Left lung (tissue), 10 donors: ENCODE results near the gene CFTR. TPM values are rescaled to one million over a fixed set of nuclear protein-coding genes. Genes with fewer than 3 reads are reported as not detected.
"Not testable (repeated sequence)": the region's sequence is repeated elsewhere in the genome, so short reads cannot be mapped to it uniquely, and the experiment has no call there.

Experiments
- ATAC-seq: fragments of 200-7000 bp; cut with Tn5 transposase; one replicate; pipeline ENCODE4 v1.9.1; 2020; ENCODE audit warnings: moderate library complexity
- DNase-seq, 4 donors: peaks; one replicate each; pipeline ENCODE4 v3.0.0-alpha.2; 2013 to 2020
- H3K27ac ChIP-seq, 2 donors: fragments of 200-600 bp; sonication (generic) in 1 of 2; one replicate each; pipeline versions ENCODE4 v1.5.0 to v1.8.0; 2020 to 2021
- H3K27me3 ChIP-seq, 2 donors: fragments of 200-600 bp; sonication (generic) in 1 of 2; one replicate each; pipeline versions ENCODE4 v1.5.0 to v1.8.0; 2020 to 2021
- H3K36me3 ChIP-seq, 2 donors: fragments of 200-600 bp; sonication (generic) in 1 of 2; one replicate each; pipeline versions ENCODE4 v1.5.0 to v1.8.0; 2020 to 2021
- H3K4me1 ChIP-seq, 2 donors: fragments of 200-600 bp; one replicate each; pipeline ENCODE4 v1.8.0; 2021
- H3K4me3 ChIP-seq, 2 donors: fragments of 200-600 bp; sonication (generic) in 1 of 2; one replicate each; pipeline versions ENCODE4 v1.5.0 to v1.8.0; 2020 to 2021; ENCODE audit warnings: mild to moderate bottlenecking in 1 of 2
- H3K9me3 ChIP-seq, 2 donors: fragments of 200-600 bp; sonication (generic) in 1 of 2; one replicate each; pipeline versions ENCODE4 v1.5.0 to v1.8.0; 2020 to 2021
- CTCF ChIP-seq, 2 donors: fragments of 200-600 bp; sonication (generic) in 1 of 2; IDR thresholded peaks; one replicate each; pipeline versions ENCODE4 v1.5.0 to v1.8.0; 2021; ENCODE audit warnings: antibody characterized with exemption in 2 of 2
- intact Hi-C, 2 donors: fragments of 100-400 bp; cut with DNase I; formaldehyde crosslinking; loops; one replicate each; pipeline versions ENCODE4 v1.11.2 to v1.14.2; 2022
- polyA plus RNA-seq, 6 donors: library from polyadenylated mRNA; unstranded; fragments of 120-200 nt; gene quantifications; one replicate each; pipeline ENCODE4 v1.2.1, GENCODE V29; 2013; ENCODE audit not compliant: insufficient read length in 6 of 6
- total RNA-seq, 2 donors: library from RNA; stranded (reverse); fragmentation: NEBNext Ultra II Directional; extraction: Animal tissue kit (Norgen Biotek cat#: 25700); gene quantifications; one replicate each; pipeline ENCODE4 v1.2.1, GENCODE V29; 2021
- donor health status: DM: no; HTN: yes; CAD: no.
- donor health status: DM: no; HTN: no; CAD: no.

CFTR gene
- total and polyA plus RNA-seq, 8 donors: 15.4 to 40.6 (median 31.2) TPM

- no peak overlapping the region for H3K27ac ChIP-seq
- intact Hi-C loops: no loop called here
- H3K4me3 ChIP-seq: no peak overlapping the region
- ATAC-seq (no peak), DNase-seq (no peak)
- no peaks in the 10 kb centered on the region for H3K36me3 ChIP-seq
- H3K9me3 ChIP-seq: peaks cover 0 to 4% of the 10 kb centered on the region in 2 donors
- H3K27me3 ChIP-seq: no peaks in the 10 kb centered on the region
- TF ChIP-seq CTCF (IDR thresholded peaks at IDR 0.05): no peak
- no peaks in the 10 kb centered on the region for H3K4me1 ChIP-seq
Measured at GRCh38 chr7:117446220-117446815, 33.5 kb upstream of the CFTR start.

- H3K4me3 ChIP-seq: no peak overlapping the region
- no peaks in the 10 kb centered on the region for H3K36me3 ChIP-seq
- DNase-seq: no peak
- intact Hi-C loops: no loop called here
- no peak overlapping the region for H3K27ac ChIP-seq
- no peak for ATAC-seq
- H3K9me3 ChIP-seq: peaks cover 0 to 4% of the 10 kb centered on the region in 2 donors
- no peaks in the 10 kb centered on the region for H3K4me1 ChIP-seq
- no peak for TF ChIP-seq CTCF (IDR thresholded peaks at IDR 0.05)
- no peaks in the 10 kb centered on the region for H3K27me3 ChIP-seq
Measured at GRCh38 chr7:117448655-117449054, 31.2 kb upstream of the CFTR start.

DNA sequence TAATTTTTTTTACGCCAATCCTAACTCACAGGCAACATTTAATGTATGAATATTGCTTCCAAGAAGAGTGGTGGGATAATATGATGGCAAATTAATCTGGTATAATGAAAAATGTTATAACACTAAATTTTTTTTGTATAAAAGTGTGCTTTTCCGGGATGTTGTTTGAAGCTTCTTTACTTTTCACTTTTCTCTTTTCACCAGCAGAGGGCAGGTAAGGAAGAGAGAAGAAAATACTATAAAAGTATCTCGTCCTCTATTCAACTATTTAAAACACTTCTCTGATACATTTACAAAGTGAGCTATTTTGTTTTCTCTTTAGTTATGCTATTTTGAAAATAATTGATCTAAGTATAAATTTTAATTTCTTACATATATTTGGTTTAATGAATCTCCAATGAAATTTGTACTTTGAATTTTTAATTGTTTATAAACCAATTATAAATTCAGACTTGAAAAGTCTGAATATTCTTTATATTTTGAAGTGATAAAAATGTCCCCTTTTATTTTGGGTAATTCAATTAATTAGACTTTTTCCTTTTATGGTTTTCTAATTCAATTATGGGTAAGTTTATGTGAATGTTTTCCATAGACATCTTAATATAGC lies 20.7 kb upstream of the CFTR start:
- intact Hi-C loops: no loop called here
- TF ChIP-seq CTCF (IDR thresholded peaks at IDR 0.05): peak in 1 of 2 donors; percentile 40
- Histone ChIP-seq H3K27ac (no peak overlapping the region), H3K4me3 (no peak overlapping the region), H3K9me3 (no peaks in the 10 kb centered on the region), H3K4me1 (no peaks in the 10 kb centered on the region), H3K27me3 (no peaks in the 10 kb centered on the region), H3K36me3 (no peaks in the 10 kb centered on the region)
- ATAC-seq: peak; percentile 61
- DNase-seq: peak in 1 of 4 donors; percentile 33

DNA sequence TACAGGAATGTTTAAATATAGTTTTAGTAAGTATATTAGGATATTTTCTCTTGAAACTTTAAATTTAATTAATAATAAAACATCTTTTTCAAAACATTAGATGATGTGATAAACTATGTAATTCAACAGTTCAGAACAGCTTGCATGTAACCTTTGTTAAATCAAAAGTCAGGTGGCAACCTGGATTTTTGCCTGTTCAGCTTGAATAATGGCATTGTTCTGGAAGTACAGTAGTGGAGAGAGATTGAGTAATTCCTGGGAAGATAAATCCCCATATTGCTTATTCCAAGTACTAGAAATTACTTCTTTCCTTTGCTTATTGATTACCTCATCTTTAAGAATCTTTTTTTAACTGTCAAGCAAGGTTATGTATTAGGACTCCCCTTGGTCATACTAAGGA lies 20.1 kb upstream of the CFTR start:
- DNase-seq: no peak
- no peak for TF ChIP-seq CTCF (IDR thresholded peaks at IDR 0.05)
- Histone ChIP-seq H3K27me3 (no peaks in the 10 kb centered on the region), H3K27ac (no peak overlapping the region), H3K36me3 (no peaks in the 10 kb centered on the region), H3K4me3 (no peak overlapping the region), H3K4me1 (no peaks in the 10 kb centered on the region), H3K9me3 (no peaks in the 10 kb centered on the region)
- ATAC-seq: no peak
- intact Hi-C loops: no loop called here

GRCh38 chr7:117460815-117461214 lies 19.0 kb upstream of the CFTR start:
- H3K36me3 ChIP-seq, H3K4me1 ChIP-seq, H3K27ac ChIP-seq, H3K4me3 ChIP-seq, H3K9me3 ChIP-seq, intact Hi-C loops, H3K27me3 ChIP-seq, DNase-seq, ATAC-seq: not testable (repeated sequence)

GRCh38 chr7:117468174-117468573 lies 11.7 kb upstream of the CFTR start:
- no peaks in the 10 kb centered on the region for H3K4me1 ChIP-seq
- H3K27me3 ChIP-seq: no peaks in the 10 kb centered on the region
- DNase-seq: no peak
- H3K9me3 ChIP-seq: no peaks in the 10 kb centered on the region
- no peaks in the 10 kb centered on the region for H3K36me3 ChIP-seq
- intact Hi-C loops: no loop called here
- no peak for TF ChIP-seq CTCF (IDR thresholded peaks at IDR 0.05)
- no peak overlapping the region for H3K27ac ChIP-seq
- no peak overlapping the region for H3K4me3 ChIP-seq
- ATAC-seq: no peak
